ENCODE results near the gene C17orf107.

DNA sequence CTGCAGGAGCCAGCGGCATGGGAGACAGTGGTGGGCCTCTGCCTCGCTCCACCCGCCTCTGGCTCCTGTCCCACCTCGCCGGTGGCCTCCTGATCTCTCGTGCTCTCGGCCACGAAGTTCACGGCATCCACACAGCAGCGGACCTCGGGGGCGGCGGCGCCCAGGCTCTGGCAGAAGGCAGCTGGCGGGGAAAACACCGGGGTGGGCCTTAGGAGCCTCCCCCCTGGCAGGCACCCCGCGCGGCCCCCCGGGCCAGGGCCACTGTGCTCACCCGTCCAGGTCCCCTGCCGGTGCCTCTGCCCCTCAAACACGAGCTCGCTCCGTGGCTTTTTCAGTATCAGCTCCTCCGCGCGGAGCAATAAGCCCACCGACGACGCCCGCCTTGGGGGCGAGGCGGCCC lies 409 bp upstream of the C17orf107 start:
- TF ChIP-seq, protein P1, sequence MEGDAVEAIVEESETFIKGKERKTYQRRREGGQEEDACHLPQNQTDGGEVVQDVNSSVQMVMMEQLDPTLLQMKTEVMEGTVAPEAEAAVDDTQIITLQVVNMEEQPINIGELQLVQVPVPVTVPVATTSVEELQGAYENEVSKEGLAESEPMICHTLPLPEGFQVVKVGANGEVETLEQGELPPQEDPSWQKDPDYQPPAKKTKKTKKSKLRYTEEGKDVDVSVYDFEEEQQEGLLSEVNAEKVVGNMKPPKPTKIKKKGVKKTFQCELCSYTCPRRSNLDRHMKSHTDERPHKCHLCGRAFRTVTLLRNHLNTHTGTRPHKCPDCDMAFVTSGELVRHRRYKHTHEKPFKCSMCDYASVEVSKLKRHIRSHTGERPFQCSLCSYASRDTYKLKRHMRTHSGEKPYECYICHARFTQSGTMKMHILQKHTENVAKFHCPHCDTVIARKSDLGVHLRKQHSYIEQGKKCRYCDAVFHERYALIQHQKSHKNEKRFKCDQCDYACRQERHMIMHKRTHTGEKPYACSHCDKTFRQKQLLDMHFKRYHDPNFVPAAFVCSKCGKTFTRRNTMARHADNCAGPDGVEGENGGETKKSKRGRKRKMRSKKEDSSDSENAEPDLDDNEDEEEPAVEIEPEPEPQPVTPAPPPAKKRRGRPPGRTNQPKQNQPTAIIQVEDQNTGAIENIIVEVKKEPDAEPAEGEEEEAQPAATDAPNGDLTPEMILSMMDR (IDR thresholded peaks at IDR 0.05), result no peak
- TF ChIP-seq POLR2A (IDR thresholded peaks at IDR 0.05), result no peak
